HG03039 (cell line): Measurements from ENCODE around the gene LRRFIP1.

Experiments
- ATAC-seq: cut with Tn5 transposase; IDR thresholded peaks from one replicate; pipeline ENCODE4 v1.9.1; 2021; ENCODE audit warnings: mild to moderate bottlenecking, moderate library complexity; ENCODE audit not compliant: unreplicated experiment

The LRRFIP1 gene

GRCh38 chr2:237721458-237721857, 94.1 kb downstream of the LRRFIP1 start:
- ATAC-seq = no peak

GRCh38 chr2:237722616-237723015, 95.2 kb downstream of the LRRFIP1 start:
- ATAC-seq = no peak

GRCh38 chr2:237723023-237723422, 95.6 kb downstream of the LRRFIP1 start:
- no peak for ATAC-seq

- ATAC-seq = no peak
These were observed 96.2 kb downstream of the LRRFIP1 start for GRCh38 chr2:237723602-237724001.

- ATAC-seq = no peak
These were observed 97.6 kb downstream of the LRRFIP1 start for GRCh38 chr2:237724811-237725478.

GRCh38 chr2:237725661-237726060, 98.3 kb downstream of the LRRFIP1 start:
- no peak for ATAC-seq

GRCh38 chr2:237726401-237726830, 99.0 kb downstream of the LRRFIP1 start:
- ATAC-seq = no peak

- ATAC-seq = no peak
These were observed 100.0 kb downstream of the LRRFIP1 start for GRCh38 chr2:237727363-237727762.

GRCh38 chr2:237729681-237730475, 102.5 kb downstream of the LRRFIP1 start:
- no peak for ATAC-seq

- no peak for ATAC-seq
These were observed 104.3 kb downstream of the LRRFIP1 start for GRCh38 chr2:237731663-237732062.

GRCh38 chr2:237732070-237732469, 104.7 kb downstream of the LRRFIP1 start:
- no peak for ATAC-seq

- ATAC-seq = no peak
These were observed 105.5 kb downstream of the LRRFIP1 start for GRCh38 chr2:237732790-237733381.

GRCh38 chr2:237733677-237734300, 106.4 kb downstream of the LRRFIP1 start:
- no peak for ATAC-seq

GRCh38 chr2:237734905-237735623, 107.7 kb downstream of the LRRFIP1 start:
- ATAC-seq = no peak

GRCh38 chr2:237735798-237736197, 108.4 kb downstream of the LRRFIP1 start:
- ATAC-seq = no peak

GRCh38 chr2:237736783-237737182, 109.4 kb downstream of the LRRFIP1 start:
- ATAC-seq = no peak

- no peak for ATAC-seq
These were observed 109.9 kb downstream of the LRRFIP1 start for GRCh38 chr2:237737196-237737865.

GRCh38 chr2:237738255-237738654, 110.9 kb downstream of the LRRFIP1 start:
- ATAC-seq = no peak

- ATAC-seq = no peak
These were observed 111.7 kb downstream of the LRRFIP1 start for GRCh38 chr2:237739101-237739500.

- ATAC-seq = no peak
These were observed 114.8 kb downstream of the LRRFIP1 start for GRCh38 chr2:237742191-237742590.
